HG03469 (cell line): ENCODE data around the gene POP5.
A peak's percentile ranks its signal among the peaks of the same experiment; 100 is the strongest.
"Not testable (repeated sequence)": the region's sequence is repeated elsewhere in the genome, so short reads cannot be mapped to it uniquely, and the experiment has no call there.

ENCODE experiments used
- ATAC-seq: cut with Tn5 transposase; IDR thresholded peaks from one replicate; pipeline ENCODE4 v1.9.1; 2021; ENCODE audit warnings: mild to moderate bottlenecking, moderate library complexity, moderate number of reproducible peaks; ENCODE audit not compliant: unreplicated experiment

POP5 gene

GRCh38 chr12:120580787-120581723 lies at the start of gene POP5:
POP5 (minus strand) TSS chr12:120581402; CDS start chr12:120581362, 40 bp downstream.
- ATAC-seq = peak; percentile 68

GRCh38 chr12:120630104-120630892 lies 49.1 kb upstream of the POP5 start:
- ATAC-seq = no peak

- ATAC-seq = no peak
Observed at GRCh38 chr12:120628919-120629318, 47.7 kb upstream of the POP5 start.

- no peak for ATAC-seq
Observed at GRCh38 chr12:120625557-120626419, 44.6 kb upstream of the POP5 start.

GRCh38 chr12:120620624-120621023 lies 39.4 kb upstream of the POP5 start:
- ATAC-seq = no peak

- no peak for ATAC-seq
Observed at GRCh38 chr12:120618954-120619615, 37.9 kb upstream of the POP5 start.

GRCh38 chr12:120617767-120618166 lies 36.6 kb upstream of the POP5 start:
- not testable (repeated sequence) for ATAC-seq

GRCh38 chr12:120617193-120617592 lies 36.0 kb upstream of the POP5 start:
- not testable (repeated sequence) for ATAC-seq

- ATAC-seq = no peak
Observed at GRCh38 chr12:120614848-120615247, 33.6 kb upstream of the POP5 start.

GRCh38 chr12:120611534-120611933 lies 30.3 kb upstream of the POP5 start:
- ATAC-seq = not testable (repeated sequence)

- no peak for ATAC-seq
Observed at GRCh38 chr12:120610560-120610959, 29.4 kb upstream of the POP5 start.

GRCh38 chr12:120602416-120602815 lies 21.2 kb upstream of the POP5 start:
- ATAC-seq = not testable (repeated sequence)

GRCh38 chr12:120599672-120600552 lies 18.7 kb upstream of the POP5 start:
- ATAC-seq = no peak

GRCh38 chr12:120598674-120599463 lies 17.7 kb upstream of the POP5 start:
- ATAC-seq = no peak

GRCh38 chr12:120597861-120598260 lies 16.7 kb upstream of the POP5 start:
- ATAC-seq = no peak

- no peak for ATAC-seq
Observed at GRCh38 chr12:120596901-120597300, 15.7 kb upstream of the POP5 start.

- no peak for ATAC-seq
Observed at GRCh38 chr12:120592121-120593049, 11.2 kb upstream of the POP5 start.
